Upper lobe of left lung (tissue), 6 donors: ENCODE measurements around the gene MIEF1. TPM values are rescaled to one million over a fixed set of nuclear protein-coding genes. Genes with fewer than 3 reads are reported as not detected.

ENCODE experiments used
- ATAC-seq, 2 donors: fragments of 200-7000 bp; cut with Tn5 transposase; one replicate each; pipeline ENCODE4 v1.9.1; 2022; ENCODE audit warnings: mild to moderate bottlenecking in 2 of 2, moderate library complexity in 2 of 2; ENCODE audit not compliant: low FRiP score in 2 of 2
- DNase-seq, 2 donors: peaks; one replicate each; pipeline ENCODE4 v3.0.0-alpha.2; 2019 to 2020
- H3K27ac ChIP-seq, 4 donors: fragments of 200-600 bp; sonication (generic); one replicate each; pipeline ENCODE4 v1.5.1; 2016 to 2019
- H3K27me3 ChIP-seq, 4 donors: fragments of 200-600 bp; sonication (generic); one replicate each; pipeline ENCODE4 v1.5.1; 2017 to 2019
- H3K36me3 ChIP-seq, 4 donors: fragments of 200-600 bp; sonication (generic); one replicate each; pipeline ENCODE4 v1.5.1; 2016 to 2019
- H3K4me1 ChIP-seq, 4 donors: fragments of 200-600 bp; sonication (generic); one replicate each; pipeline ENCODE4 v1.5.1; 2018 to 2019
- H3K4me3 ChIP-seq, 4 donors: fragments of 200-600 bp; sonication (generic); one replicate each; pipeline ENCODE4 v1.5.1; 2017 to 2019; ENCODE audit warnings: mild to moderate bottlenecking in 2 of 4, moderate library complexity in 1 of 4
- H3K9me3 ChIP-seq, 4 donors: fragments of 200-600 bp; sonication (generic); one replicate each; pipeline ENCODE4 v1.5.1; 2018 to 2019
- CTCF ChIP-seq, 6 experiments: fragments of 450-650 bp in 4 of 6; fragments of 200-600 bp in 2 of 6; sonication (generic) in 2 of 6; IDR thresholded peaks; one replicate each; pipeline ENCODE4 v1.5.1; 2016 to 2019; ENCODE audit warnings: antibody characterized with exemption in 6 of 6
- EP300 ChIP-seq, 4 donors: sonication (generic); formaldehyde crosslinking; IDR thresholded peaks; one replicate each; pipeline ENCODE4 v1.5.1; 2017; ENCODE audit warnings: antibody characterized with exemption in 4 of 4, control low read depth in 2 of 4
- POLR2A ChIP-seq, 4 donors: fragments of 450-650 bp; IDR thresholded peaks; one replicate each; pipeline ENCODE4 v1.5.1; 2016 to 2017; ENCODE audit warnings: antibody characterized with exemption in 4 of 4, mild to moderate bottlenecking in 2 of 4
- POLR2AphosphoS5 ChIP-seq, 2 donors: sonication (generic); formaldehyde crosslinking; IDR thresholded peaks; one replicate each; pipeline ENCODE4 v1.5.1; 2017; ENCODE audit warnings: antibody characterized with exemption in 2 of 2
- WGBS, 2 donors: methylation state at CpG; one replicate each; pipeline ENCODE4 v1.1.5; 2017 to 2018; 5-methylcytosine and 5-hydroxymethylcytosine counted together
- total RNA-seq, 6 donors: library from RNA; depleted of rRNA in 4 of 6; stranded (reverse); fragments of >200 nt in 4 of 6; gene quantifications; one replicate each; pipeline versions ENCODE4 v1.1.0 to v1.2.1, GENCODE V29; 2016 to 2021
- donor health status: DM: no; HTN: no; CAD: no; lungs with moderate emphysema.
- donor health status: DM: no; HTN: yes; CAD: no; lungs with severe emphysema.

The MIEF1 gene
- total RNA-seq, 6 donors from 2014 or later = 10.5 to 35.3 (median 25.6) TPM

- no peaks in the 10 kb centered on the region for H3K27me3 ChIP-seq
- H3K27ac ChIP-seq = no peak overlapping the region
- no peak overlapping the region for H3K4me3 ChIP-seq
- H3K9me3 ChIP-seq = no peaks in the 10 kb centered on the region
- TF ChIP-seq POLR2A (IDR thresholded peaks at IDR 0.05) (no peak), CTCF (IDR thresholded peaks at IDR 0.05) (no peak), EP300 (IDR thresholded peaks at IDR 0.05) (no peak), POLR2AphosphoS5 (IDR thresholded peaks at IDR 0.05) (no peak)
- peaks cover 15 to 28% (median 19%) of the 10 kb centered on the region in 4 donors for H3K4me1 ChIP-seq
- ATAC-seq (no peak), DNase-seq (peak in 1 of 2 donors; percentile 75)
- peaks cover 0 to 5% (median 0%) of the 10 kb centered on the region in 4 donors for H3K36me3 ChIP-seq
- WGBS, 2 donors = 83 to 90% methylated on average over 15 of the region's 15 CpGs
Observed at GRCh38 chr22:39535831-39536449, 33.9 kb downstream of the MIEF1 start.

- peaks cover 7 to 20% (median 11%) of the 10 kb centered on the region in 4 donors for H3K4me1 ChIP-seq
- ATAC-seq (no peak), DNase-seq (peak in 1 of 2 donors; percentile 63)
- no peak overlapping the region for H3K4me3 ChIP-seq
- H3K36me3 ChIP-seq = no peaks in the 10 kb centered on the region
- 52 to 66% methylated on average over 7 to 8 of the region's 8 CpGs for WGBS, 2 donors
- no peaks in the 10 kb centered on the region for H3K9me3 ChIP-seq
- H3K27me3 ChIP-seq = no peaks in the 10 kb centered on the region
- no peak overlapping the region for H3K27ac ChIP-seq
- TF ChIP-seq POLR2AphosphoS5 (IDR thresholded peaks at IDR 0.05) = no peak
- TF ChIP-seq EP300 (IDR thresholded peaks at IDR 0.05) = no peak
- TF ChIP-seq CTCF (IDR thresholded peaks at IDR 0.05) = no peak
- no peak for TF ChIP-seq POLR2A (IDR thresholded peaks at IDR 0.05)
Observed at GRCh38 chr22:39536711-39537110, 34.6 kb downstream of the MIEF1 start.

GRCh38 chr22:39537975-39538374 lies 35.9 kb downstream of the MIEF1 start:
- no peak overlapping the region for H3K4me3 ChIP-seq
- TF ChIP-seq POLR2A (IDR thresholded peaks at IDR 0.05) (no peak), POLR2AphosphoS5 (IDR thresholded peaks at IDR 0.05) (no peak), EP300 (IDR thresholded peaks at IDR 0.05) (no peak), CTCF (IDR thresholded peaks at IDR 0.05) (no peak)
- no peak for ATAC-seq

GRCh38 chr22:39543095-39543494 lies 41.0 kb downstream of the MIEF1 start:
- Histone ChIP-seq H3K4me1 (no peaks in the 10 kb centered on the region), H3K27me3 (peaks cover 0 to 3% (median 0%) of the 10 kb centered on the region in 4 donors), H3K9me3 (no peaks in the 10 kb centered on the region), H3K27ac (no peak overlapping the region), H3K36me3 (no peaks in the 10 kb centered on the region), H3K4me3 (no peak overlapping the region)
- no peak for ATAC-seq
- TF ChIP-seq EP300 (IDR thresholded peaks at IDR 0.05) = no peak
- TF ChIP-seq POLR2A (IDR thresholded peaks at IDR 0.05) = no peak
- no peak for TF ChIP-seq CTCF (IDR thresholded peaks at IDR 0.05)
- TF ChIP-seq POLR2AphosphoS5 (IDR thresholded peaks at IDR 0.05) = no peak
- WGBS, 2 donors = 19 to 20% methylated on average over 11 of the region's 11 CpGs
- no peak for DNase-seq

More at GRCh38 chr22:39537975-39538374, 35.9 kb downstream of the MIEF1 start:
- DNase-seq = no peak
- Histone ChIP-seq H3K36me3 (no peaks in the 10 kb centered on the region), H3K27me3 (no peaks in the 10 kb centered on the region), H3K4me1 (peaks cover 4 to 13% (median 6%) of the 10 kb centered on the region in 4 donors), H3K27ac (no peak overlapping the region), H3K9me3 (no peaks in the 10 kb centered on the region)
- 61 to 64% methylated on average over 2 of the region's 2 CpGs for WGBS, 2 donors
